Suprapubic skin (tissue), 4 donors: ENCODE data around the gene SUPT7L.

Experiments
- POLR2A ChIP-seq, 2 donors: fragments of 450-650 bp; IDR thresholded peaks; one replicate each; pipeline ENCODE4 v1.6.1; 2017; ENCODE audit warnings: antibody characterized with exemption in 2 of 2, mild to moderate bottlenecking in 2 of 2, moderate library complexity in 2 of 2
- POLR2AphosphoS5 ChIP-seq, 3 donors: sonication (generic); formaldehyde crosslinking; IDR thresholded peaks; one replicate each; pipeline ENCODE4 v1.6.1; 2017; ENCODE audit warnings: antibody characterized with exemption in 3 of 3
- TF ChIP-seq, protein P1 (sequence below), 2 donors: fragments of 200-600 bp in 1 of 2; fragments of 450-650 bp in 1 of 2; sonication (generic) in 1 of 2; IDR thresholded peaks; one replicate each; pipeline ENCODE4 v1.5.1; 2016 to 2019; ENCODE audit warnings: antibody characterized with exemption in 2 of 2, mild to moderate bottlenecking in 1 of 2, moderate library complexity in 1 of 2

DNA sequence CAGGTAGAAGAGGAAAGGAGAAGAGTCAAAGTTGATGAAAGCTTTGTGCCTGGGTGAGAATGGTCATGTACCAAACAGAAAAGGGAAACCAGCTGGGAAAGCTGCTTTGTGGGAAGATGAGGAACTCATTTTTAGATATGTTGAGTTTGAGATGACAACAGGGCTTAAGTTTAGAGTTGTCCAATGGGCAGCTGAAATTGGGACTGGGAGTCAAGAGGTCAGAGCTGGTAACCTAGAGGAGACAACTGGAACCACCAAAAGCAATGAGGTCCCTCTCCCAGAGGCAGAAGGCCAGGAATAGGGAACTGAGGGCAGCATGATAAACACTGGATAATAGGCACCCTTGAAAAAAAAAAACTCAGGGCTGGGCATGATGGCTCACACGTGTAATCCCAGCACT lies 49.1 kb upstream of the SUPT7L start:
- TF ChIP-seq, protein P1, sequence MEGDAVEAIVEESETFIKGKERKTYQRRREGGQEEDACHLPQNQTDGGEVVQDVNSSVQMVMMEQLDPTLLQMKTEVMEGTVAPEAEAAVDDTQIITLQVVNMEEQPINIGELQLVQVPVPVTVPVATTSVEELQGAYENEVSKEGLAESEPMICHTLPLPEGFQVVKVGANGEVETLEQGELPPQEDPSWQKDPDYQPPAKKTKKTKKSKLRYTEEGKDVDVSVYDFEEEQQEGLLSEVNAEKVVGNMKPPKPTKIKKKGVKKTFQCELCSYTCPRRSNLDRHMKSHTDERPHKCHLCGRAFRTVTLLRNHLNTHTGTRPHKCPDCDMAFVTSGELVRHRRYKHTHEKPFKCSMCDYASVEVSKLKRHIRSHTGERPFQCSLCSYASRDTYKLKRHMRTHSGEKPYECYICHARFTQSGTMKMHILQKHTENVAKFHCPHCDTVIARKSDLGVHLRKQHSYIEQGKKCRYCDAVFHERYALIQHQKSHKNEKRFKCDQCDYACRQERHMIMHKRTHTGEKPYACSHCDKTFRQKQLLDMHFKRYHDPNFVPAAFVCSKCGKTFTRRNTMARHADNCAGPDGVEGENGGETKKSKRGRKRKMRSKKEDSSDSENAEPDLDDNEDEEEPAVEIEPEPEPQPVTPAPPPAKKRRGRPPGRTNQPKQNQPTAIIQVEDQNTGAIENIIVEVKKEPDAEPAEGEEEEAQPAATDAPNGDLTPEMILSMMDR (IDR thresholded peaks at IDR 0.05): no peak
- TF ChIP-seq POLR2AphosphoS5 (IDR thresholded peaks at IDR 0.05) (no peak), POLR2A (IDR thresholded peaks at IDR 0.05) (no peak)
